GM10248 (cell line): ENCODE measurements around the gene NACC2.

Experiments
- CTCF ChIA-PET: fragments of 300-600 bp; sonication (Branson Sonifier 250); formaldehyde crosslinking; extraction: SDS; loops from one replicate; lab custom pipeline; 2021; ENCODE audit warnings: antibody characterized with exemption; lab: Yijun Ruan, JAX
- POLR2A ChIA-PET: fragments of 350-650 bp; sonication (Branson Sonifier 250); formaldehyde crosslinking; extraction: SDS; loops from one replicate; lab custom pipeline; 2020; ENCODE audit warnings: antibody characterized with exemption; lab: Yijun Ruan, JAX
- DNase-seq: peaks from one replicate; pipeline ENCODE4 v3.0.0; 2012; ENCODE audit errors: extremely low spot score
- CTCF ChIP-seq: IDR thresholded peaks from 2 replicates; pipeline ENCODE4 v1.5.1; 2012; ENCODE audit warnings: mild to moderate bottlenecking, low read depth; ENCODE audit errors: extremely low read depth, missing control alignments, control extremely low read depth

NACC2 gene

GRCh38 chr9:136141682-136142413 is 46.8 kb upstream of the NACC2 start:
- DNase-seq = no peak
- ChIA-PET POLR2A (no interaction called here), CTCF (interaction anchor here (0.8 to 2.0 kb wide), 6 partner anchors 8 to 144 kb away, joined by 3 to 7 read pairs (median 4); no protein-coding TSS in a partner anchor)
- no peak for TF ChIP-seq CTCF

- CTCF ChIA-PET = interaction anchor here (0.8 to 2.0 kb wide), 6 partner anchors 18 to 145 kb away, joined by 3 to 7 read pairs (median 4); no protein-coding TSS in a partner anchor
- TF ChIP-seq CTCF = no peak
- POLR2A ChIA-PET = no interaction called here
- no peak for DNase-seq
These were observed 45.9 kb upstream of the NACC2 start for GRCh38 chr9:136140966-136141365.

GRCh38 chr9:136140046-136140445 is 45.0 kb upstream of the NACC2 start:
- no peak for DNase-seq
- ChIA-PET POLR2A (no interaction called here), CTCF (interaction anchor here (0.9 to 1.6 kb wide), 3 partner anchors 18 to 185 kb away, joined by 3 to 7 read pairs (median 3); no protein-coding TSS in a partner anchor)
- no peak for TF ChIP-seq CTCF

- POLR2A ChIA-PET = interaction anchor here (1.0 kb wide), 1 partner anchor 87 kb away, joined by 3 read pairs; no protein-coding TSS in a partner anchor
- CTCF ChIA-PET = interaction anchor here (0.7 to 1.6 kb wide), 2 partner anchors 9 to 32 kb away, joined by 3 read pairs; no protein-coding TSS in a partner anchor
- peak; percentile 44 for TF ChIP-seq CTCF
- DNase-seq = no peak
These were observed 43.5 kb upstream of the NACC2 start for GRCh38 chr9:136138566-136138965.

- POLR2A ChIA-PET = interaction anchor here (1.0 kb wide), 1 partner anchor 87 kb away, joined by 3 read pairs; no protein-coding TSS in a partner anchor
- DNase-seq = no peak
- no peak for TF ChIP-seq CTCF
- CTCF ChIA-PET = interaction anchor here (0.7 to 1.6 kb wide), 2 partner anchors 14 to 33 kb away, joined by 3 read pairs; no protein-coding TSS in a partner anchor
These were observed 42.5 kb upstream of the NACC2 start for GRCh38 chr9:136137321-136138265.
